HG02840 (cell line): ENCODE data around the gene TMEM198.

ENCODE experiments used
- ATAC-seq: cut with Tn5 transposase; IDR thresholded peaks from one replicate; pipeline ENCODE4 v1.9.1; 2021; ENCODE audit warnings: mild to moderate bottlenecking, moderate library complexity, moderate number of reproducible peaks; ENCODE audit not compliant: unreplicated experiment, low FRiP score

The TMEM198 gene

GRCh38 chr2:219575566-219576504, 32.0 kb downstream of the TMEM198 start:
- ATAC-seq = no peak

- no peak for ATAC-seq
These were observed 32.9 kb downstream of the TMEM198 start for GRCh38 chr2:219576505-219577388.

GRCh38 chr2:219578811-219579613, 35.2 kb downstream of the TMEM198 start:
- ATAC-seq = no peak

- no peak for ATAC-seq
These were observed 37.5 kb downstream of the TMEM198 start for GRCh38 chr2:219581346-219581745.

- no peak for ATAC-seq
These were observed 47.3 kb downstream of the TMEM198 start for GRCh38 chr2:219591091-219591490.

- no peak for ATAC-seq
These were observed 48.9 kb downstream of the TMEM198 start for GRCh38 chr2:219592736-219593135.

- no peak for ATAC-seq
These were observed 49.3 kb downstream of the TMEM198 start for GRCh38 chr2:219593154-219593553.

- ATAC-seq = no peak
These were observed 51.4 kb downstream of the TMEM198 start for GRCh38 chr2:219595256-219595655.

GRCh38 chr2:219596954-219597551, 53.2 kb downstream of the TMEM198 start:
- ATAC-seq = peak; percentile 0

GRCh38 chr2:219597552-219598307, 53.9 kb downstream of the TMEM198 start, which contains the start of gene STK11IP:
STK11IP (plus strand) TSS chr2:219597857; CDS start chr2:219598120, 263 bp downstream.
- peak; percentile 93 for ATAC-seq

- no peak for ATAC-seq
These were observed 54.7 kb downstream of the TMEM198 start for GRCh38 chr2:219598308-219599078.
